Smooth muscle cell (in vitro differentiated cells): Measurements from ENCODE around the gene ST6GALNAC6. TPM values are rescaled to one million over a fixed set of nuclear protein-coding genes. Genes with fewer than 3 reads are reported as not detected.

Source experiments
- DNase-seq: peaks from one replicate; lab custom pipeline; 2025; ENCODE audit not compliant: unreplicated experiment; lab: John Stamatoyannopoulos, UW
- H2AFZ ChIP-seq: fragments of 200-600 bp; sonication (generic); 2 replicates; pipeline ENCODE4 v1.6.0; 2016; ENCODE audit warnings: antibody characterized with exemption, low read depth, mild to moderate bottlenecking
- H3F3A ChIP-seq: fragments of 200-600 bp; sonication (generic); 2 replicates; pipeline ENCODE4 v1.6.0; 2017; ENCODE audit warnings: antibody characterized with exemption, low read depth
- H3K27ac ChIP-seq: fragments of 200-600 bp; sonication (generic); 2 replicates; pipeline ENCODE4 v1.5.1; 2016; ENCODE audit warnings: low read depth, mild to moderate bottlenecking
- H3K27me3 ChIP-seq: fragments of 200-600 bp; sonication (generic); 2 replicates; pipeline ENCODE4 v1.6.1; 2016; ENCODE audit warnings: low read depth, mild to moderate bottlenecking
- H3K36me3 ChIP-seq: fragments of 200-600 bp; sonication (generic); 2 replicates; pipeline ENCODE4 v1.5.1; 2016; ENCODE audit warnings: low read depth
- H3K4me1 ChIP-seq: fragments of 200-600 bp; sonication (generic); 2 replicates; pipeline ENCODE4 v1.5.1; 2016; ENCODE audit warnings: low read depth
- H3K4me2 ChIP-seq: fragments of 200-600 bp; sonication (generic); 2 replicates; pipeline ENCODE4 v1.6.0; 2016; ENCODE audit warnings: mild to moderate bottlenecking
- H3K4me3 ChIP-seq: fragments of 200-600 bp; sonication (generic); 2 replicates; pipeline ENCODE4 v1.5.1; 2016; ENCODE audit warnings: mild to moderate bottlenecking
- H3K79me2 ChIP-seq: fragments of 200-600 bp; sonication (generic); 2 replicates; pipeline ENCODE4 v1.6.0; 2016; ENCODE audit warnings: low read depth, mild to moderate bottlenecking
- H3K9ac ChIP-seq: fragments of 200-600 bp; sonication (generic); 2 replicates; pipeline ENCODE4 v1.6.0; 2016; ENCODE audit warnings: low read depth
- H3K9me3 ChIP-seq: fragments of 200-600 bp; sonication (generic); replicated peaks from 2 replicates; pipeline ENCODE4 v1.5.1; 2016; ENCODE audit warnings: low read depth
- H4K20me1 ChIP-seq: fragments of 200-600 bp; sonication (generic); 2 replicates; pipeline ENCODE4 v1.6.0; 2016; ENCODE audit warnings: low read depth
- CTCF ChIP-seq: fragments of 200-600 bp; sonication (generic); IDR thresholded peaks from 2 replicates; pipeline ENCODE4 v1.5.1; 2017; ENCODE audit warnings: borderline replicate concordance, mild to moderate bottlenecking, antibody characterized with exemption; ENCODE audit not compliant: insufficient read depth, poor library complexity, severe bottlenecking
- WGBS: methylation state at CpG from one replicate; pipeline ENCODE4 v1.1.7; 2016; ENCODE audit warnings: low lambda C conversion rate; 5-methylcytosine and 5-hydroxymethylcytosine counted together
- polyA plus RNA-seq: library from polyadenylated mRNA; unstranded; fragments of >200 nt; fragmentation: Nextera tagmentation; extraction: Ambion mirVana; gene quantifications from 2 replicates; pipeline ENCODE4 v1.2.1, GENCODE V29; 2016
- total RNA-seq: library from RNA; depleted of rRNA; stranded (reverse); fragments of >200 nt; gene quantifications from 2 replicates; pipeline ENCODE4 v1.2.3, GENCODE V29; 2014

Gene ST6GALNAC6
- total and polyA plus RNA-seq, 2 experiments from 2014 or later = 36.4 to 65.8 TPM

DNA sequence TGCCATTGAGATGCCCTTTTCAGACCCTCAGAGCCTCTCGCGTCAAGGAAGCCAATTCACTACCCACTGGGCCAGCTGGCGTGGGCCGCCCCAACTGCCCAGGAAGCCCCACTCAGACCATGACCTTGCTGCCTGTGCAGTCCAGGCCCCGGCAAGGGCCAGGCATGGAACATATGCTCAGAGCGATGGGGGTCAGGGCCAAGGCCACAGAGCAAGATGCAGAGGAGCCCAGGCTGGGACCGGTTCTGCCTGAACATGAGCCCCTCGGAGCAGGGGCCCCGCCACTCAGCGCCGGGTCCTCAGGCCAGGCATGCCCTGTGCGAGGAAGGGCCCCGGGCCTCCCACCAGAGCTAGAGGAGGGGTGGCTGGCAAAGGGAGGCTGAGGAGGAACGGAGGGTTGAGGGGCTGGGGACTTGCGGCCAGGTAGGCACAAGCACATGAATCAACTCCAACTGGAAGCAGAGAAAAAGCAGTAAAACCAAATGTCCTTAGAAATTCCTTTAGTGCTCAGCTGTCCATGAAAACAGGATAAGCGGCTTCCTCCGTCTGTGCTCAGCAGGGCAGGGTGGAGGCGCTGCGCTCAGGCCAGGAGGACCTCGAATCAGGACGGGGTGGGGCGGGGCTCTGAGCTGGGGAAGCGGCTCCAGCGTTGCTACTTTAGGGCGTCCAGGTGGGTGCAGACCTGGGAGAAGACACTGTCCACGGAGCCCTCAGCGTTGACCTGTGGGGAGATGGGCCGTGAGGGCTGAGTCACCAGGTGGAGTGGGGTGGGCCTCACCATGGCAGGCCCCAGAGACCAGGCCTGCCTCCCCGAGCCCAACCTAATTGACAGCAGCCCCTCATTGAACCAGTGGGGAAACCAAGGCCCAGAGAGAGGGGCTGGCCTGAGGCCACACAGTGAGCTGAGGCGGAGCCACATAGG, 31.8 kb downstream of the ST6GALNAC6 start:
- no peaks in the 10 kb centered on the region for H3K36me3 ChIP-seq
- H3K27me3 ChIP-seq = no peaks in the 10 kb centered on the region
- H3K27ac ChIP-seq = no peak overlapping the region
- H4K20me1 ChIP-seq = no peaks in the 10 kb centered on the region
- H3K9ac ChIP-seq = no peak overlapping the region
- no peak for DNase-seq
- no peaks in the 10 kb centered on the region for H3K9me3 ChIP-seq
- no peak overlapping the region for H2AFZ ChIP-seq
- WGBS = 90% methylated on average over 29 of the region's 30 CpGs
- H3K79me2 ChIP-seq = no peaks in the 10 kb centered on the region
- H3K4me1 ChIP-seq = no peaks in the 10 kb centered on the region
- H3K4me3 ChIP-seq = no peak overlapping the region
- H3F3A ChIP-seq = no peaks in the 10 kb centered on the region
- H3K4me2 ChIP-seq = no peak overlapping the region
- TF ChIP-seq CTCF = no peak

DNA sequence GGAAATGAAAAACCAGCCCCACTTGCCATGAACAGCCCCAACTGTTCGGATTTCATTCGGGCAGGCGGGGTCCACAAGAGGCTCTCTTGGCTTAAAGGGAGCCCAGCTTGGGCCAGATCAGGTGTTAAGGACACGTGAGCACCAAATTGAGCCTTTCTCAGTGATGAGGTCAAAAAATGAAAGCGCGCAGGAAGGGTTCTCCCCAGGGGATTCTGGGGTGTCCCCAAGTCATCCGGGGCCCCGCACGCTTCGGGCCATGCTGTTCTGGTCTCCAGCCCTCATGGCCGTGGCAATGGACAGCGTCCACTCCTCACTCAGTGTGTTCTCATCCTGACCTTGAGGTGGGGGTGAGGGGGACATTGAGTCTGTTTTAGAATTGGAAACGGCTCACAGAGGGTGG, 32.9 kb downstream of the ST6GALNAC6 start:
- 98% methylated on average over 13 of the region's 13 CpGs for WGBS
- no peaks in the 10 kb centered on the region for H3K4me1 ChIP-seq
- H3K27ac ChIP-seq = no peak overlapping the region
- no peaks in the 10 kb centered on the region for H3F3A ChIP-seq
- no peaks in the 10 kb centered on the region for H3K79me2 ChIP-seq
- TF ChIP-seq CTCF = no peak
- no peak for DNase-seq
- no peaks in the 10 kb centered on the region for H3K36me3 ChIP-seq
- no peaks in the 10 kb centered on the region for H4K20me1 ChIP-seq
- no peak overlapping the region for H3K4me3 ChIP-seq
- no peak overlapping the region for H3K4me2 ChIP-seq
- H3K27me3 ChIP-seq = no peaks in the 10 kb centered on the region
- no peaks in the 10 kb centered on the region for H3K9me3 ChIP-seq
- no peak overlapping the region for H3K9ac ChIP-seq
- no peak overlapping the region for H2AFZ ChIP-seq

DNA sequence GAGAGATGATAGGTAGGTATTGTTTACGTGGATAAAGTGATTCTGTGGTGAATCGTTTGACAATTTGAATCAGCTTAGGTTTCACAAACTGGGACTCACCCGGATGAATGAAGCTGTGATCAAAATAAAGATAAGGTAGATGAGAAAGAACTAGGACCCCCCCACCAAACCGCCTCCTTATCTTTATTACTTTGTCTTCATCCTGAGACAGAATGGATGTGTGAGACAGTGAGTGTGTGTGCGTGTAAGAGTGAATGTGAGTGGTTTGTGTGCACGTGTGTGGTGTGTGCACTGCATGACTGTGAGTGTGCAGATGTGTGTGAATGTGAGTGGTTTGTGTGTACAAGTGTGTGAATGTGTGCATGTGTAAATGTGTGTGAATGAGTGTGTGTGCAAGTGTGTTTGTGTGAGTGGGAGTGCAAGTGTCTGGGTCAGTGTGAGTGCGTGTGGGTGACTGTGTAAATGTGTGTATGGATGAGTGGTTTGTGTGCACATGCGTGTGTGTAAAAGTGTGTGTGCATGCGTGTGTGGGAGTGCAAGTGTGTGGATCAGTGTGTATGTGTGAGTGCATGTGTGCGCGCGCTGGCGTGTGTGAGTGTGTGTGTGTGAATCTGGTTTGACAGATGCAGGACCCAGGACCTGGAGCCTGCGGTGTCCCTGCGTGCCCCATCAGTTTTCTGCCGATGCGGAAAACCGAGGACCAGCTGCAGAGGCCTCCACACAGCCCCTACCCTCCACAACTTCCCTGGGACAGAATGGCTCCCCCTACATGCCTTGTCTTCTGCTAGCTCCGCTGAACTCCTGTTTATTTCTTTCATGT, 33.5 kb downstream of the ST6GALNAC6 start:
- Histone ChIP-seq H3K9me3 (no peaks in the 10 kb centered on the region), H3K4me2 (no peak overlapping the region), H3K27me3 (no peaks in the 10 kb centered on the region), H3K4me1 (no peaks in the 10 kb centered on the region), H3K36me3 (no peaks in the 10 kb centered on the region), H3F3A (no peaks in the 10 kb centered on the region), H4K20me1 (no peaks in the 10 kb centered on the region), H2AFZ (no peak overlapping the region), H3K79me2 (no peaks in the 10 kb centered on the region), H3K4me3 (no peak overlapping the region), H3K9ac (no peak overlapping the region), H3K27ac (no peak overlapping the region)
- no peak for TF ChIP-seq CTCF
- 67% methylated on average over 11 of the region's 19 CpGs for WGBS
- no peak for DNase-seq
